ENCODE measurements around the gene VPS29. TPM values are rescaled to one million over a fixed set of nuclear protein-coding genes. Genes with fewer than 3 reads are reported as not detected.

Gene VPS29
- total RNA-seq, 2 experiments from 2014 or later, result 80.3 to 162 TPM

GRCh38 chr12:110451263-110451662, 50.6 kb downstream of the VPS29 start:
- DNase-seq (ENCODE audit: low spot score), result no peak
- ChIA-PET CTCF (ENCODE audit: unreplicated experiment) (no interaction called here), POLR2A (interaction anchor here (0.6 to 3.0 kb wide), 3 partner anchors 17 to 100 kb away, joined by 5 to 26 read pairs (median 12); partner anchors contain the start of genes FAM216A and GPN3)
- Histone ChIP-seq H3K4me1 (ENCODE audit: insufficient read depth, low read length, poor library complexity, severe bottlenecking) (peaks cover 43% of the 10 kb centered on the region), H4K20me1 (ENCODE audit: insufficient read depth, low read length) (no peaks in the 10 kb centered on the region), H3K79me2 (ENCODE audit: insufficient read depth, low read depth, low read length) (peaks cover 40% of the 10 kb centered on the region), H3K36me3 (ENCODE audit: insufficient read depth, low read length) (peaks cover 84% of the 10 kb centered on the region), H3K4me3 (ENCODE audit: low read depth, low read length, poor library complexity, severe bottlenecking) (no peak overlapping the region), H3K27ac (ENCODE audit: low read depth, low read length, poor library complexity, severe bottlenecking) (peak overlapping the region; percentile 87), H3K9me2 (ENCODE audit: insufficient read depth, low read length) (no peaks in the 10 kb centered on the region), H3K4me2 (ENCODE audit: low read length) (no peak overlapping the region), H3K9me3 (ENCODE audit: low read length) (no peaks in the 10 kb centered on the region), H2AFZ (ENCODE audit: low read length) (no peak overlapping the region)
- TF ChIP-seq, protein P1, sequence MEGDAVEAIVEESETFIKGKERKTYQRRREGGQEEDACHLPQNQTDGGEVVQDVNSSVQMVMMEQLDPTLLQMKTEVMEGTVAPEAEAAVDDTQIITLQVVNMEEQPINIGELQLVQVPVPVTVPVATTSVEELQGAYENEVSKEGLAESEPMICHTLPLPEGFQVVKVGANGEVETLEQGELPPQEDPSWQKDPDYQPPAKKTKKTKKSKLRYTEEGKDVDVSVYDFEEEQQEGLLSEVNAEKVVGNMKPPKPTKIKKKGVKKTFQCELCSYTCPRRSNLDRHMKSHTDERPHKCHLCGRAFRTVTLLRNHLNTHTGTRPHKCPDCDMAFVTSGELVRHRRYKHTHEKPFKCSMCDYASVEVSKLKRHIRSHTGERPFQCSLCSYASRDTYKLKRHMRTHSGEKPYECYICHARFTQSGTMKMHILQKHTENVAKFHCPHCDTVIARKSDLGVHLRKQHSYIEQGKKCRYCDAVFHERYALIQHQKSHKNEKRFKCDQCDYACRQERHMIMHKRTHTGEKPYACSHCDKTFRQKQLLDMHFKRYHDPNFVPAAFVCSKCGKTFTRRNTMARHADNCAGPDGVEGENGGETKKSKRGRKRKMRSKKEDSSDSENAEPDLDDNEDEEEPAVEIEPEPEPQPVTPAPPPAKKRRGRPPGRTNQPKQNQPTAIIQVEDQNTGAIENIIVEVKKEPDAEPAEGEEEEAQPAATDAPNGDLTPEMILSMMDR (conservative IDR thresholded peaks at IDR 0.05; ENCODE audit: low read length), result no peak
- no peak for TF ChIP-seq EZH2phosphoT487 (IDR thresholded peaks at IDR 0.05; ENCODE audit: borderline replicate concordance, low read depth, low read length)
- intact Hi-C loops (cut with micrococcal nuclease; ENCODE audit: unreplicated experiment), result loop anchor here (2.0 to 10.0 kb wide), 3 partner anchors 52 to 434 kb away; partner anchors contain the start of genes RAD9B and VPS29
- no TSS peak for BruUV-seq (replicated peaks)

- DNase-seq (ENCODE audit: low spot score), result peak; percentile 98
- intact Hi-C loops (cut with micrococcal nuclease; ENCODE audit: unreplicated experiment), result loop anchor here (1.0 to 10.0 kb wide), 5 partner anchors 18 to 435 kb away; partner anchors contain the start of genes FAM216A, GPN3, RAD9B and VPS29
- POLR2A ChIA-PET, result interaction anchor here (0.5 to 3.0 kb wide), 12 partner anchors 11 to 349 kb away, joined by 3 to 26 read pairs (median 3); partner anchors contain the start of genes FAM216A, GPN3 and VPS29
- H3K79me2 ChIP-seq (ENCODE audit: insufficient read depth, low read depth, low read length), result peaks cover 51% of the 10 kb centered on the region
- H3K27ac ChIP-seq (ENCODE audit: low read depth, low read length, poor library complexity, severe bottlenecking), result peak within 1 kb of the TSS; percentile 87
- TSS peak; percentile 80 for BruUV-seq (replicated peaks)
- no peaks in the 10 kb centered on the region for H3K9me2 ChIP-seq (ENCODE audit: insufficient read depth, low read length)
- H3K9me3 ChIP-seq (ENCODE audit: low read length), result no peaks in the 10 kb centered on the region
- H3K4me1 ChIP-seq (ENCODE audit: insufficient read depth, low read length, poor library complexity, severe bottlenecking), result peaks cover 31% of the 10 kb centered on the region
- H4K20me1 ChIP-seq (ENCODE audit: insufficient read depth, low read length), result no peaks in the 10 kb centered on the region
- H3K4me3 ChIP-seq (ENCODE audit: low read depth, low read length, poor library complexity, severe bottlenecking), result peak within 1 kb of the TSS; percentile 91
- peak within 1 kb of the TSS; percentile 71 for H3K4me2 ChIP-seq (ENCODE audit: low read length)
- TF ChIP-seq, protein P1 (conservative IDR thresholded peaks at IDR 0.05; ENCODE audit: low read length), result peak; percentile 81
- TF ChIP-seq EZH2phosphoT487 (IDR thresholded peaks at IDR 0.05; ENCODE audit: borderline replicate concordance, low read depth, low read length), result no peak
- CTCF ChIA-PET (ENCODE audit: unreplicated experiment), result interaction anchor here (0.6 to 1.5 kb wide), 6 partner anchors 9 to 155 kb away, joined by 3 to 6 read pairs (median 3); partner anchors contain the start of genes FAM216A and GPN3
- peaks cover 87% of the 10 kb centered on the region for H3K36me3 ChIP-seq (ENCODE audit: insufficient read depth, low read length)
- H2AFZ ChIP-seq (ENCODE audit: low read length), result peak within 1 kb of the TSS; percentile 60; the same call in 1 of the 2 replicates
Measured at GRCh38 chr12:110449799-110450497, 52.0 kb downstream of the VPS29 start, which contains the start of gene ARPC3. Gene ARPC3 (minus strand): TSS chr12:110450337. CDS start chr12:110450260, 77 bp downstream.

Measured in OCI-LY7 (cell line).